Panc1 (cell line): Measurements from ENCODE around the gene ZNF346.

Experiments used
- CTCF ChIP-seq: fragments of 450-650 bp; IDR thresholded peaks from 2 replicates; pipeline ENCODE4 v1.5.1; 2017; ENCODE audit warnings: mild to moderate bottlenecking
- SIN3A ChIP-seq: IDR thresholded peaks from 2 replicates; pipeline ENCODE4 v1.6.1; 2012; ENCODE audit warnings: low read depth, mild to moderate bottlenecking, low read length, moderate library complexity, borderline replicate concordance; ENCODE audit not compliant: insufficient read depth

- TF ChIP-seq CTCF (no peak), SIN3A (no peak)
Observed at GRCh38 chr5:177040814-177041420, 18.4 kb downstream of the ZNF346 start.
